ENCODE data around the gene TERT.

Gene TERT

GRCh38 chr5:1214163-1214935 lies 80.5 kb downstream of the TERT start:
- no peak for TF ChIP-seq POLR2A (IDR thresholded peaks at IDR 0.05; ENCODE audit: low read depth, low read length)
- no peak for FAIRE-seq

GRCh38 chr5:1213508-1214162 lies 81.2 kb downstream of the TERT start:
- no peak for TF ChIP-seq POLR2A (IDR thresholded peaks at IDR 0.05; ENCODE audit: low read depth, low read length)
- FAIRE-seq (no peak), DNase-seq (ENCODE audit: insufficient read length, low spot score) (no peak)

More at GRCh38 chr5:1214163-1214935, 80.5 kb downstream of the TERT start:
- DNase-seq (ENCODE audit: insufficient read length, low spot score), result no peak

- FAIRE-seq (no peak), DNase-seq (ENCODE audit: insufficient read length, low spot score) (no peak)
- no peak for TF ChIP-seq POLR2A (IDR thresholded peaks at IDR 0.05; ENCODE audit: low read depth, low read length)
These were observed 82.0 kb downstream of the TERT start for GRCh38 chr5:1212881-1213280.

GRCh38 chr5:1212271-1212670 lies 82.6 kb downstream of the TERT start:
- TF ChIP-seq POLR2A (IDR thresholded peaks at IDR 0.05; ENCODE audit: low read depth, low read length), result no peak
- no peak for DNase-seq (ENCODE audit: insufficient read length, low spot score)
- FAIRE-seq, result no peak

GRCh38 chr5:1211701-1212100 lies 83.2 kb downstream of the TERT start:
- FAIRE-seq (no peak), DNase-seq (ENCODE audit: insufficient read length, low spot score) (no peak)
- TF ChIP-seq POLR2A (IDR thresholded peaks at IDR 0.05; ENCODE audit: low read depth, low read length), result no peak

GRCh38 chr5:1210832-1211251 lies 84.0 kb downstream of the TERT start:
- DNase-seq (ENCODE audit: insufficient read length, low spot score) (no peak), FAIRE-seq (no peak)
- no peak for TF ChIP-seq POLR2A (IDR thresholded peaks at IDR 0.05; ENCODE audit: low read depth, low read length)

GRCh38 chr5:1209896-1210776 lies 84.7 kb downstream of the TERT start:
- no peak for TF ChIP-seq POLR2A (IDR thresholded peaks at IDR 0.05; ENCODE audit: low read depth, low read length)
- no peak for DNase-seq (ENCODE audit: insufficient read length, low spot score)
- no peak for FAIRE-seq

GRCh38 chr5:1209489-1209852 lies 85.4 kb downstream of the TERT start:
- FAIRE-seq (no peak), DNase-seq (ENCODE audit: insufficient read length, low spot score) (no peak)
- TF ChIP-seq POLR2A (IDR thresholded peaks at IDR 0.05; ENCODE audit: low read depth, low read length), result no peak

- FAIRE-seq (no peak), DNase-seq (ENCODE audit: insufficient read length, low spot score) (peak; percentile 75)
- TF ChIP-seq POLR2A (IDR thresholded peaks at IDR 0.05; ENCODE audit: low read depth, low read length), result no peak
These were observed 86.0 kb downstream of the TERT start for GRCh38 chr5:1208743-1209488.

GRCh38 chr5:1208221-1208742 lies 86.6 kb downstream of the TERT start:
- no peak for DNase-seq (ENCODE audit: insufficient read length, low spot score)
- FAIRE-seq, result no peak
- TF ChIP-seq POLR2A (IDR thresholded peaks at IDR 0.05; ENCODE audit: low read depth, low read length), result no peak

- FAIRE-seq, result no peak
- TF ChIP-seq POLR2A (IDR thresholded peaks at IDR 0.05; ENCODE audit: low read depth, low read length), result no peak
- no peak for DNase-seq (ENCODE audit: insufficient read length, low spot score)
These were observed 87.3 kb downstream of the TERT start for GRCh38 chr5:1207555-1207954.

- DNase-seq (ENCODE audit: insufficient read length, low spot score) (no peak), FAIRE-seq (no peak)
- no peak for TF ChIP-seq POLR2A (IDR thresholded peaks at IDR 0.05; ENCODE audit: low read depth, low read length)
These were observed 88.1 kb downstream of the TERT start for GRCh38 chr5:1206521-1207412.

All from H54 (cell line).